ENCODE data around the gene OR2T3.
"Not testable (repeated sequence)": the region's sequence is repeated elsewhere in the genome, so short reads cannot be mapped to it uniquely, and the experiment has no call there.

Gene OR2T3

GRCh38 chr1:248471154-248471553, 2.0 kb upstream of the OR2T3 start:
- DNase-seq (ENCODE audit: low read depth in 2 of 2), result no peak

GRCh38 chr1:248472111-248472510, 1.0 kb upstream of the OR2T3 start:
- DNase-seq (ENCODE audit: low read depth in 2 of 2), result not testable (repeated sequence)

GRCh38 chr1:248475660-248476059, 2.5 kb downstream of the OR2T3 start:
- DNase-seq (ENCODE audit: low read depth in 2 of 2), result not testable (repeated sequence)

GRCh38 chr1:248481686-248482579, 8.8 kb downstream of the OR2T3 start:
- not testable (repeated sequence) for DNase-seq (ENCODE audit: low read depth in 2 of 2)

- not testable (repeated sequence) for DNase-seq (ENCODE audit: low read depth in 2 of 2)
Observed at GRCh38 chr1:248488289-248488688, 15.1 kb downstream of the OR2T3 start, which contains the start of gene OR2T5. TSS of gene OR2T5 (plus strand) at chr1:248488589. CDS start at chr1:248488589, 0 bp downstream.

- DNase-seq (ENCODE audit: low read depth in 2 of 2), result not testable (repeated sequence)
Observed at GRCh38 chr1:248496661-248497060, 23.5 kb downstream of the OR2T3 start.

- not testable (repeated sequence) for DNase-seq (ENCODE audit: low read depth in 2 of 2)
Observed at GRCh38 chr1:248500305-248501035, 27.3 kb downstream of the OR2T3 start.

GRCh38 chr1:248507773-248508172, 34.6 kb downstream of the OR2T3 start, which contains the start of gene OR2G6:
TSS of gene OR2G6 (plus strand) at chr1:248508073. CDS start at chr1:248521647, 13,574 bp downstream.
- DNase-seq (ENCODE audit: low read depth in 2 of 2), result not testable (repeated sequence)

GRCh38 chr1:248510217-248510616, 37.1 kb downstream of the OR2T3 start:
- not testable (repeated sequence) for DNase-seq (ENCODE audit: low read depth in 2 of 2)

GRCh38 chr1:248521856-248522255, 48.7 kb downstream of the OR2T3 start:
- no peak for DNase-seq (ENCODE audit: low read depth in 2 of 2)
